K562 (cell line): ENCODE data around the gene PRMT3. TPM values are rescaled to one million over a fixed set of nuclear protein-coding genes. Genes with fewer than 3 reads are reported as not detected.

Experiments used
- AFF4 ChIP-seq: sonication (generic); formaldehyde crosslinking; IDR thresholded peaks from 2 replicates; pipeline ENCODE4 v1.8.0; 2023; ENCODE audit warnings: mild to moderate bottlenecking, missing genetic modification reagents
- CBX1 ChIP-seq: sonication (generic); IDR thresholded peaks from 2 replicates; pipeline ENCODE4 v1.6.1; 2016; ENCODE audit warnings: antibody characterized with exemption, low read depth, mild to moderate bottlenecking
- CBX3 ChIP-seq, 2 experiments: IDR thresholded peaks; 1 replicate in 1 of 2; 2 replicates in 1 of 2; pipeline ENCODE4 v1.6.1; 2012; ENCODE audit warnings: inconsistent platforms in 2 of 2, low read length in 2 of 2, borderline replicate concordance in 1 of 2, control low read depth in 1 of 2
- ILF3 ChIP-seq: fragments of 450-650 bp; IDR thresholded peaks from 2 replicates; pipeline ENCODE4 v1.6.1; 2018; ENCODE audit warnings: antibody characterized with exemption, mild to moderate bottlenecking, moderate library complexity, borderline replicate concordance
- KLF16 ChIP-seq: IDR thresholded peaks from 2 replicates; pipeline ENCODE4 v1.6.1; 2016; ENCODE audit warnings: antibody characterized with exemption
- MAFF ChIP-seq: IDR thresholded peaks from 2 replicates; pipeline ENCODE4 v1.6.1; 2012; ENCODE audit warnings: low read length, improper control_type of control experiment
- RBM22 ChIP-seq: fragments of 200-400 bp; formaldehyde crosslinking; IDR thresholded peaks from 2 replicates; pipeline ENCODE4 v1.6.1; 2018; ENCODE audit warnings: low read length, low read depth; ENCODE audit not compliant: poor library complexity, severe bottlenecking
- RBM34 ChIP-seq: fragments of 200-400 bp; formaldehyde crosslinking; IDR thresholded peaks from 2 replicates; pipeline ENCODE4 v1.6.1; 2018; ENCODE audit warnings: low read length, borderline replicate concordance; ENCODE audit not compliant: insufficient read depth
- SMAD2 ChIP-seq: fragments of 150-350 bp; IDR thresholded peaks from 2 replicates; pipeline ENCODE4 v1.6.1; 2014; ENCODE audit warnings: low read depth, mild to moderate bottlenecking, low read length
- THAP12 ChIP-seq: fragments of 250-450 bp; sonication (Bioruptor Pico); IDR thresholded peaks from 2 replicates; pipeline ENCODE4 v1.9.0; 2021; ENCODE audit warnings: mild to moderate bottlenecking, inconsistent platforms
- ZNF561 ChIP-seq: fragments of 450-650 bp; formaldehyde crosslinking; conservative IDR thresholded peaks from 2 replicates; pipeline ENCODE4 v1.4.0; 2020; ENCODE audit warnings: mild to moderate bottlenecking, moderate library complexity
- polyA plus RNA-seq, 8 experiments: library from polyadenylated mRNA; depleted of rRNA in 4 of 8; stranded (reverse) in 5 of 8; unstranded in 3 of 8; fragments of >200 nt; fragmentation: Nextera tagmentation in 2 of 8; fragmentation: Illumina TruSeq in 1 of 8; extraction: Ambion mirVana in 2 of 8; extraction: Trizol in 1 of 8; gene quantifications; 2 replicates each; pipeline versions ENCODE4 v1.2.1 to v1.2.3, GENCODE V29; 2011 to 2014; ENCODE audit warnings: inconsistent platforms in 1 of 8, missing spikeins in 1 of 8
- total RNA-seq, 7 experiments: library from RNA; depleted of rRNA in 6 of 7; stranded (reverse); fragments of >200 nt in 6 of 7; fragmentation: Illumina TruSeq in 2 of 7; extraction: Trizol in 2 of 7; gene quantifications; 2 replicates each; pipeline versions ENCODE4 v1.2.1 to v1.2.3, GENCODE V29; 2011 to 2021; ENCODE audit warnings: low replicate concordance in 1 of 7

PRMT3 gene
- total and polyA plus RNA-seq, 9 of the 15 experiments (the other 6 are each of a cell fraction or from before 2014, with no cell fraction given), result 24.0 to 62.1 (median 44.7) TPM

- TF ChIP-seq CBX3 (IDR thresholded peaks at IDR 0.05; ENCODE audit: borderline replicate concordance in 1 of 2, low read length in 2 of 2) (no peak), RBM22 (no peak), ZNF561 (no peak), KLF16 (no peak), CBX1 (no peak), RBM34 (no peak), SMAD2 (no peak), AFF4 (CRISPR knock-in tag) (no peak), ILF3 (no peak), MAFF (no peak), THAP12 (CRISPR knock-in tag) (no peak)
Observed at GRCh38 chr11:20355221-20356219, 32.0 kb upstream of the PRMT3 start (continued).
